HCT116 (cell line): ENCODE measurements around the gene FGF14. TPM values are rescaled to one million over a fixed set of nuclear protein-coding genes. Genes with fewer than 3 reads are reported as not detected.

Experiments used
- ATAC-seq: fragments of 200-7000 bp; cut with Tn5 transposase; 2 replicates; pipeline ENCODE4 v1.9.1; 2020; ENCODE audit warnings: mild to moderate bottlenecking, moderate library complexity
- BruUV-seq: library from RNA; stranded (reverse); fragments of 400-500 nt; replicated peaks from 2 replicates; lab custom pipeline; 2021; lab: Mats Ljungman, UMichigan
- CTCF ChIA-PET: fragments of 300-600 bp; sonication (Branson Sonifier 250); formaldehyde crosslinking; loops from one replicate; lab custom pipeline; 2021; ENCODE audit warnings: antibody characterized with exemption; lab: Charles Lee
- POLR2A ChIA-PET: fragments of 300-600, 350-600 bp; sonication (Branson Sonifier 250); formaldehyde crosslinking; loops from one replicate; lab custom pipeline; 2021; ENCODE audit warnings: antibody characterized with exemption; lab: Charles Lee
- RAD21 ChIA-PET, 2 experiments: fragments of 300-600 bp; sonication (Branson Sonifier 250); formaldehyde crosslinking; loops; one replicate each; lab custom pipeline; 2023; ENCODE audit warnings: low total read pairs in 2 of 2; ENCODE audit not compliant: uncharacterized antibody in 2 of 2, unreplicated experiment in 2 of 2, low non-redundant PET in 1 of 2; lab: Charles Lee
- DNase-seq: peaks from one replicate; pipeline ENCODE4 v3.0.0-alpha.2; 2010; ENCODE audit warnings: low read depth, low spot score
- H2AFZ ChIP-seq: fragments of 200-600 bp; shearing (Covaris generic), sonication (generic); 2 replicates; pipeline ENCODE4 v1.6.1; 2017; ENCODE audit warnings: low read depth, mixed run types, mixed read lengths, antibody characterized with exemption, low read length; ENCODE audit not compliant: poor library complexity, severe bottlenecking
- H3K27ac ChIP-seq: 2 replicates; pipeline ENCODE4 v1.5.1; 2012; ENCODE audit warnings: low read depth, low read length
- H3K27me3 ChIP-seq: fragments of 200-600 bp; sonication (generic); 2 replicates; pipeline ENCODE4 v1.6.1; 2016; ENCODE audit warnings: mixed run types, low read length, mixed read lengths; ENCODE audit not compliant: insufficient read depth
- H3K36me3 ChIP-seq, 2 experiments: fragments of 200-500 bp in 1 of 2; fragments of 200-600 bp in 1 of 2; sonication (Bioruptor generic) in 1 of 2; sonication (generic) in 1 of 2; 2 replicates each; pipeline versions ENCODE4 v1.5.1 to v1.6.1; 2014 to 2016; ENCODE audit warnings: low read length in 2 of 2, inconsistent platforms in 1 of 2, mixed read lengths in 1 of 2, mixed run types in 1 of 2; ENCODE audit not compliant: insufficient read depth in 2 of 2, control insufficient read depth in 1 of 2
- H3K4me1 ChIP-seq, 2 experiments: fragments of 200-600 bp in 1 of 2; sonication (generic) in 1 of 2; 2 replicates each; pipeline versions ENCODE4 v1.5.1 to v1.6.1; 2012 to 2017; ENCODE audit warnings: low read length in 2 of 2, inconsistent platforms in 1 of 2, mild to moderate bottlenecking in 1 of 2, mixed read lengths in 1 of 2, mixed run types in 1 of 2, moderate library complexity in 1 of 2; ENCODE audit not compliant: insufficient read depth in 2 of 2, control insufficient read depth in 1 of 2
- H3K4me2 ChIP-seq: fragments of 200-600 bp; sonication (generic); 2 replicates; pipeline ENCODE4 v1.6.1; 2017; ENCODE audit warnings: mixed run types, low read length, mixed read lengths
- H3K4me3 ChIP-seq, 2 experiments: fragments of 200-600 bp in 1 of 2; sonication (generic) in 1 of 2; replicated peaks in 1 of 2; 2 replicates each; pipeline ENCODE4 v1.5.1; 2011 to 2016; ENCODE audit warnings: low read length in 2 of 2, control low read depth in 1 of 2, low read depth in 1 of 2, mild to moderate bottlenecking in 1 of 2, mixed read lengths in 1 of 2, mixed run types in 1 of 2
- H3K79me2 ChIP-seq: fragments of 200-600 bp; sonication (generic); 2 replicates; pipeline ENCODE4 v1.6.1; 2017; ENCODE audit warnings: mild to moderate bottlenecking, mixed run types, low read length, moderate library complexity, mixed read lengths; ENCODE audit not compliant: insufficient read depth
- H3K9ac ChIP-seq: fragments of 200-600 bp; sonication (generic); 2 replicates; pipeline ENCODE4 v1.6.1; 2016; ENCODE audit warnings: low read length, mixed read lengths
- H3K9me2 ChIP-seq: fragments of 200-600 bp; sonication (generic), shearing (Covaris generic); 2 replicates; pipeline ENCODE4 v1.6.1; 2017; ENCODE audit warnings: mixed run types, mild to moderate bottlenecking, moderate library complexity; ENCODE audit not compliant: insufficient read depth
- H3K9me3 ChIP-seq, 2 experiments: fragments of 200-500 bp in 1 of 2; fragments of 200-600 bp in 1 of 2; sonication (Bioruptor generic) in 1 of 2; sonication (generic) in 1 of 2; 2 replicates each; pipeline ENCODE4 v1.6.1; 2014 to 2017; ENCODE audit warnings: low read length in 2 of 2, mixed read lengths in 2 of 2, inconsistent platforms in 1 of 2, low read depth in 1 of 2, mild to moderate bottlenecking in 1 of 2, mixed run types in 1 of 2, moderate library complexity in 1 of 2; ENCODE audit not compliant: control insufficient read depth in 1 of 2, insufficient read depth in 1 of 2
- H4K20me1 ChIP-seq: fragments of 200-600 bp; sonication (generic), shearing (Covaris generic); 2 replicates; pipeline ENCODE4 v1.6.1; 2017; ENCODE audit warnings: mixed run types, mild to moderate bottlenecking, moderate library complexity; ENCODE audit not compliant: insufficient read depth
- ATF3 ChIP-seq: IDR thresholded peaks from 2 replicates; pipeline ENCODE4 v1.6.1; 2012
- CBX3 ChIP-seq: IDR thresholded peaks from 2 replicates; pipeline ENCODE4 v1.6.1; 2012; ENCODE audit warnings: low read depth
- CEBPB ChIP-seq: IDR thresholded peaks from 2 replicates; pipeline ENCODE4 v1.6.1; 2012; ENCODE audit warnings: low read depth
- CTCF ChIP-seq, 3 experiments: fragments of 200-600 bp in 1 of 3; sonication (generic) in 1 of 3; IDR thresholded peaks in 2 of 3; conservative IDR thresholded peaks in 1 of 3; 2 replicates each; pipeline ENCODE4 v1.5.1; 2012 to 2017; ENCODE audit warnings: low read depth in 2 of 3, low read length in 2 of 3, antibody characterized with exemption in 1 of 3, borderline replicate concordance in 1 of 3, control low read depth in 1 of 3, mild to moderate bottlenecking in 1 of 3, mixed read lengths in 1 of 3, mixed run types in 1 of 3, moderate library complexity in 1 of 3; ENCODE audit not compliant: insufficient read depth in 1 of 3
- EGR1 ChIP-seq: IDR thresholded peaks from 2 replicates; pipeline ENCODE4 v1.6.1; 2012; ENCODE audit warnings: low read depth
- ELF1 ChIP-seq: IDR thresholded peaks from 2 replicates; pipeline ENCODE4 v1.6.1; 2012; ENCODE audit warnings: low read depth, borderline replicate concordance
- EZH2 ChIP-seq: fragments of 200-600 bp; sonication (generic); IDR thresholded peaks from 2 replicates; pipeline ENCODE4 v1.6.1; 2017; ENCODE audit warnings: antibody characterized with exemption, mixed run types
- EZH2phosphoT487 ChIP-seq: fragments of 200-600 bp; IDR thresholded peaks from 2 replicates; pipeline ENCODE4 v1.6.1; 2018; ENCODE audit warnings: antibody characterized with exemption, borderline replicate concordance
- JUND ChIP-seq: IDR thresholded peaks from 2 replicates; pipeline ENCODE4 v1.6.1; 2012
- MAX ChIP-seq: IDR thresholded peaks from 2 replicates; pipeline ENCODE4 v1.6.1; 2012
- POLR2A ChIP-seq: IDR thresholded peaks from 2 replicates; pipeline ENCODE4 v1.7.0; 2011; ENCODE audit warnings: borderline replicate concordance; ENCODE audit not compliant: insufficient read depth, insufficient read length; ENCODE audit errors: extremely low read depth
- POLR2AphosphoS5 ChIP-seq: IDR thresholded peaks from 2 replicates; pipeline ENCODE4 v1.6.1; 2011; ENCODE audit warnings: mild to moderate bottlenecking, low read depth, low read length, moderate library complexity
- REST ChIP-seq: IDR thresholded peaks from 2 replicates; pipeline ENCODE4 v1.6.1; 2012; ENCODE audit warnings: low read depth
- TCF7L2 ChIP-seq: IDR thresholded peaks from 2 replicates; pipeline ENCODE4 v1.7.0; 2011; ENCODE audit warnings: borderline replicate concordance, inconsistent platforms; ENCODE audit not compliant: insufficient read depth, insufficient read length; ENCODE audit errors: extremely low read depth
- YY1 ChIP-seq: IDR thresholded peaks from 2 replicates; pipeline ENCODE4 v1.6.1; 2011; ENCODE audit warnings: low read length, low read depth, moderate library complexity, mild to moderate bottlenecking; ENCODE audit not compliant: insufficient replicate concordance; ENCODE audit errors: extremely low read depth
- ZFX ChIP-seq: fragments of 450-650 bp; IDR thresholded peaks from 2 replicates; pipeline ENCODE4 v1.6.1; 2017
- intact Hi-C: fragments of 100-400 bp; cut with micrococcal nuclease; formaldehyde crosslinking; loops from 2 replicates; pipeline ENCODE4 v1.10.0; 2022
- total RNA-seq: library from RNA; stranded (reverse); gene quantifications from one replicate; pipeline ENCODE4 v1.2.1, GENCODE V29; 2021; ENCODE audit not compliant: unreplicated experiment

The FGF14 gene
- total RNA-seq, 1 experiment from 2014 or later = not detected

GRCh38 chr13:102117175-102117831, 284.5 kb downstream of the FGF14 start:
- H3K9ac ChIP-seq = no peak overlapping the region
- ChIA-PET RAD21 (no interaction called here), POLR2A (no interaction called here)

More at GRCh38 chr13:102117175-102117831, 284.5 kb downstream of the FGF14 start:
- no peak overlapping the region for H3K4me3 ChIP-seq
- no peaks in the 10 kb centered on the region for H3K36me3 ChIP-seq
- no peak overlapping the region for H3K27ac ChIP-seq
- DNase-seq = no peak
- CTCF ChIA-PET = no interaction called here
- no peak for TF ChIP-seq ATF3
- no peak for TF ChIP-seq YY1
- no peak for TF ChIP-seq JUND
- no peak for TF ChIP-seq ELF1
- no peak for TF ChIP-seq CEBPB
- TF ChIP-seq POLR2AphosphoS5 = no peak
- TF ChIP-seq ZFX = no peak
- TF ChIP-seq POLR2A = no peak
- no peak for TF ChIP-seq EGR1
- no peak for TF ChIP-seq CBX3
- TF ChIP-seq CTCF (IDR thresholded peaks at IDR 0.05 in 2 of 3, conservative IDR thresholded peaks at IDR 0.05 in 1 of 3; ENCODE audit: borderline replicate concordance in 1 of 3, insufficient read depth in 1 of 3, low read depth in 2 of 3, low read length in 2 of 3) = no peak
- TF ChIP-seq EZH2 = no peak
- no peak for TF ChIP-seq REST
- TF ChIP-seq TCF7L2 = no peak
- TF ChIP-seq EZH2phosphoT487 = no peak
- no peak for TF ChIP-seq MAX
- intact Hi-C loops = no loop called here
- peaks cover 0 to 7% of the 10 kb centered on the region in 2 experiments; a peak in 1 of 4 replicates for H3K9me3 ChIP-seq
- H3K27me3 ChIP-seq = no peaks in the 10 kb centered on the region
- no peak for ATAC-seq
- no peaks in the 10 kb centered on the region for H3K4me1 ChIP-seq
- no peak overlapping the region for H2AFZ ChIP-seq
- H3K4me2 ChIP-seq = no peak overlapping the region
- no TSS peak for BruUV-seq
- no peaks in the 10 kb centered on the region for H3K9me2 ChIP-seq
- H4K20me1 ChIP-seq = no peaks in the 10 kb centered on the region
- no peaks in the 10 kb centered on the region for H3K79me2 ChIP-seq
